HCT116 (cell line): Measurements from ENCODE around the gene ZNF548.

Experiments used
- CEBPB ChIP-seq: IDR thresholded peaks from 2 replicates; pipeline ENCODE4 v1.6.1; 2012; ENCODE audit warnings: low read depth
- EZH2 ChIP-seq: fragments of 200-600 bp; sonication (generic); IDR thresholded peaks from 2 replicates; pipeline ENCODE4 v1.6.1; 2017; ENCODE audit warnings: antibody characterized with exemption, mixed run types
- JUND ChIP-seq: IDR thresholded peaks from 2 replicates; pipeline ENCODE4 v1.6.1; 2012
- POLR2A ChIP-seq: IDR thresholded peaks from 2 replicates; pipeline ENCODE4 v1.7.0; 2011; ENCODE audit warnings: borderline replicate concordance; ENCODE audit not compliant: insufficient read depth, insufficient read length; ENCODE audit errors: extremely low read depth
- SRF ChIP-seq: IDR thresholded peaks from 2 replicates; pipeline ENCODE4 v1.6.1; 2012; ENCODE audit warnings: low read depth
- TF ChIP-seq, protein P1 (sequence below), 3 experiments: fragments of 200-600 bp in 1 of 3; sonication (generic) in 1 of 3; IDR thresholded peaks in 2 of 3; conservative IDR thresholded peaks in 1 of 3; 2 replicates each; pipeline ENCODE4 v1.5.1; 2012 to 2017; ENCODE audit warnings: low read depth in 2 of 3, low read length in 2 of 3, antibody characterized with exemption in 1 of 3, borderline replicate concordance in 1 of 3, control low read depth in 1 of 3, mild to moderate bottlenecking in 1 of 3, mixed read lengths in 1 of 3, mixed run types in 1 of 3, moderate library complexity in 1 of 3; ENCODE audit not compliant: insufficient read depth in 1 of 3
- TF ChIP-seq, protein P2 (sequence below): IDR thresholded peaks from 2 replicates; pipeline ENCODE4 v1.6.1; 2012

DNA sequence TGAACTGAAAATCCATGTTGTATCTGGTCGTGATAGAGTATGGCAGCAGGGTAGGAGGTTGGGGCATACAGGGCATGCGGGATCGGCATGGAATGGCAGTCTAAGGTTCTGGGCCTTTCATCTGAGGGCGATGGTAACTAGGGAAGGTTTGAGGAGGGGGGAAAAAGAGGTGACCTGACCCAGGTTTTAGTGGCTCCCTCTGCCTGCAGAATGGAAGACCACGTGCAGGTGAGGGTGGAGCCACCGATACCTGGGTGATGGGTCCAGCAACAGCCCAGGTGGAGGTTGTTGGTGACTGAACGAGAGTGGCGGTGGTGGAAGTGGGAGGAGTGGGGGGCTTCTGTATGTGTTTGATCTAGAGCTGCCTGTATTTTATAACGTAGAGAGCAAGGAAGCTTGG lies 49.3 kb downstream of the ZNF548 start:
- TF ChIP-seq POLR2A = no peak
- TF ChIP-seq, protein P1, sequence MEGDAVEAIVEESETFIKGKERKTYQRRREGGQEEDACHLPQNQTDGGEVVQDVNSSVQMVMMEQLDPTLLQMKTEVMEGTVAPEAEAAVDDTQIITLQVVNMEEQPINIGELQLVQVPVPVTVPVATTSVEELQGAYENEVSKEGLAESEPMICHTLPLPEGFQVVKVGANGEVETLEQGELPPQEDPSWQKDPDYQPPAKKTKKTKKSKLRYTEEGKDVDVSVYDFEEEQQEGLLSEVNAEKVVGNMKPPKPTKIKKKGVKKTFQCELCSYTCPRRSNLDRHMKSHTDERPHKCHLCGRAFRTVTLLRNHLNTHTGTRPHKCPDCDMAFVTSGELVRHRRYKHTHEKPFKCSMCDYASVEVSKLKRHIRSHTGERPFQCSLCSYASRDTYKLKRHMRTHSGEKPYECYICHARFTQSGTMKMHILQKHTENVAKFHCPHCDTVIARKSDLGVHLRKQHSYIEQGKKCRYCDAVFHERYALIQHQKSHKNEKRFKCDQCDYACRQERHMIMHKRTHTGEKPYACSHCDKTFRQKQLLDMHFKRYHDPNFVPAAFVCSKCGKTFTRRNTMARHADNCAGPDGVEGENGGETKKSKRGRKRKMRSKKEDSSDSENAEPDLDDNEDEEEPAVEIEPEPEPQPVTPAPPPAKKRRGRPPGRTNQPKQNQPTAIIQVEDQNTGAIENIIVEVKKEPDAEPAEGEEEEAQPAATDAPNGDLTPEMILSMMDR (IDR thresholded peaks at IDR 0.05 in 2 of 3, conservative IDR thresholded peaks at IDR 0.05 in 1 of 3; ENCODE audit: borderline replicate concordance in 1 of 3, insufficient read depth in 1 of 3, low read depth in 2 of 3, low read length in 2 of 3) = no peak
- TF ChIP-seq SRF = no peak
- TF ChIP-seq, protein P2, sequence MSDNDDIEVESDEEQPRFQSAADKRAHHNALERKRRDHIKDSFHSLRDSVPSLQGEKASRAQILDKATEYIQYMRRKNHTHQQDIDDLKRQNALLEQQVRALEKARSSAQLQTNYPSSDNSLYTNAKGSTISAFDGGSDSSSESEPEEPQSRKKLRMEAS = no peak
- TF ChIP-seq JUND = no peak
- TF ChIP-seq CEBPB = no peak
- no peak for TF ChIP-seq EZH2
